OCI-M2 (cell line): ENCODE measurements around the gene OBP2A.

ENCODE experiments used
- DNase-seq: peaks from one replicate; lab custom pipeline; 2025; ENCODE audit not compliant: unreplicated experiment; lab: John Stamatoyannopoulos, UW

OBP2A gene

GRCh38 chr9:135575995-135576631 lies 30.2 kb downstream of the OBP2A start:
- no peak for DNase-seq

DNA sequence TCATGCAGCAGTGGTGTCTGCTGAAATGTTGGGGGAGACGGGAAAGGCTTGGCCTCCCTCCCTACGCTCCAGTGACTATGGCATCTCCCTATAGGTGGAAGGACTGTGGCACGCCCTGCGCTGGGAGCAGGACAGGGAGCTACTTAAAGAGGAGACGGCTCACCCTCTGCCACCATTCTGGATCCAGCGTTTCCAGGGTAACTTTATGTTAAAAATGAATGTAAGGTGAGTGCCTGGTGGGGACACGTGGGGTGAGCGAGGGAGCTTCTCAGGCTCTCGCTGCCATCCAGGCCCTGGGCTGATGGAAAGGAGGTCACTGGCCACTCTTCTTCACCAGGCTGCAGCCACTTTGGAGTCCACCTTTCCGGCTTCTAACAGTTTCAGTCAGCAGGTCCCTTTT lies 31.3 kb downstream of the OBP2A start:
- DNase-seq: no peak

DNA sequence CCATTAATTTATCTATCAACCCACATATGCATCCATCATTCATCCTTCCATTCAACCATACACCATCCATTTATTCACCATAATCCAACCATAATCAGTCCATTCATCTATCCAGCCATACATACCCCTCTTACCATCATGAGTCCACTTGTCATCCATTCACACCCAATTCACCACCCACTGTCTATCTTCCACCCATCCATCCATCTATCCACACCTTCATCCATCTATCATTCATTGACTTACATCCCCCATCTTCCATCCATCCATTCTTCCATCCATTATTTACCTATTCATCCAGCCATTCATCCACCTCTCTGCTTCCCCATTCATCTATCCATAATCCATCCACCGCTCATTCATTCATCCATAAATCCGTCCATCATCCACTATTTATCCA lies 33.4 kb downstream of the OBP2A start:
- no peak for DNase-seq

- DNase-seq: no peak
Observed at GRCh38 chr9:135579889-135580660, 34.1 kb downstream of the OBP2A start.

- DNase-seq: no peak
Observed at GRCh38 chr9:135580664-135581380, 34.9 kb downstream of the OBP2A start.

DNA sequence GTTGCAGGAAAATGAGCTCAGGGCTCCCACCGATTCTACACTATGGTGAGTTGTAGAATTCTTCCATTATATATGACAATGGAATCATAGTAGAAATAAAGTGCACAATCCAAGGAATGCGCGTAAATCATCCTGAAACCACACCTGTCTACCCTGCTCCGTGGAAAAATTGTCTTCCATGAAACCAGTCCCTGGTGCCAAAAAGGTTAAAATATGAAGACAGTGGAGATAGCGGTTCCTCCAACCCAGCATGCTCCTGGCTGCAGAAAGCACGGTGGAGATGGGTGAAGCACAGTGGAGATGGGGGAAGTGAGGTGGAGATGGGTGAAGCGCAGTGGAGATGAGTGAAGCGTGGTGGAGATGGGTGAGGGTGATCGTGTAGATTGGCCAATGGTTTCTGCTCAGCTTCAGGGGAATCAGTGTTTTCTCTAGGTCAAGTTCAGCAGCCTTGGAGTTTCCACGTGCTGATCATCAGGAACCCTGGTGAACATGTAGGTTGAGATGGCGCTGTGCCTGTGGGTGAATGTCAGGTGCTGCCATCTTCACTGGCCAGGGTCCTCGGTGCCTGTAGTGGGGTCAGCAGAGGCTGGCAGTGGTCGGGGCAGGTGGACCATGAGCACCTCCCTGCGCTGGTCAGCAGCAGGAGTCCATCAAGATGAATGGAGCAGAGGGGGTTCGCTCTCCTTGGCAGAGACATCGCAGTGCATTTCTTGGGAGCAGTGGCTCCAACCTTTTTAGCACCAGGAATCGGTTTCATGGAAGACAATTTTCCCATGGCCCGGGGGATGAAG lies 35.9 kb downstream of the OBP2A start:
- DNase-seq: no peak

- no peak for DNase-seq
Observed at GRCh38 chr9:135582541-135582940, 36.6 kb downstream of the OBP2A start.

DNA sequence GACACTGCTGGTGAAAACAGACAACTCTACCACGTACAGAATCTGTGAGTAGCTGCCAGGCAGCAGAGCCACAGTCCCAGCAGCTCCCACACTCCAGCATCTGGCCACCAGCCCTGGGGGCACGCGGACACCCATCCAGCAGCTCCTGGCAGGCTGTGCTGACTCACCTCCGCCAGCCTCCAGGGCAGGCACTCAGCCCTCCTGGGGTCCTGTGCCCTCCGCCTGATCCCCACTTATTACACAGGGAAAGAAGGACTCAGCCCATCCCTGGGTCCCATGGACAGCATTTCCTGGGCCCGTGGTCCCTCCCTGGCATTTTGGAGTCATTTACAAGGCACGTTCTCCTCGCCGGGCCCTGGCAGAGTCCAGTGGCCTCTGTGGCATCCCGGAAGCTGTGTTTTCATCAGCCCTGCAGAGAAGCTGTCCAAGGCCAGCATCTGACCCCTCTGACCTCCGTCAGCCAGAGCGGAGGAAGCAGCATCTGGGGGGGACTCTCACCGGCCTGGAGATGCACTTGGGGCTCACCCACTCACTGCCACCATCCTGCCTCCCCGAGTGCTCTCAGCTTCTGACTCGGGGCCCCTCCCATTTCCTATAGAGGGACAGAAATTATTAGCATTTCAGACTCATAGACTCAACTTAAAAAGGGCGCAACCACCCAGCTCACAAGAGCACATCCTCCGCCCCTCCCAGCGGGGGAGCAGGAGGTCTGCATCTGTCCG lies 37.2 kb downstream of the OBP2A start:
- no peak for DNase-seq

DNA sequence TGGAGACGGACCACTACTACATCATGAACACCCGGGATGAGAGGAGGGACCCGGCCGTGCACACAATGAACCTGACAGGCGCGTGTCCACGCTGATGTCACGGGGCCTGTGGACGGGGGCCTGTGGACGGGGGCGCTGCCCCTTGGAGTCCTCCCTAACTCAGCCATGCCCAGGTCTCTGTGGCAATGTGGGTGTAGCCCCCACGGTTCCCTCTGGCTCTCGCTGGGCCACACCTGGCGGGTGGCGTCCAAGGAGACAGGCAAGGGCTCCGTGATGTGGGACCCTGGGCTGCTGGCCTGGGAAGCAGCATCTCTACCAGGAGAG lies 37.7 kb downstream of the OBP2A start:
- DNase-seq: no peak

DNA sequence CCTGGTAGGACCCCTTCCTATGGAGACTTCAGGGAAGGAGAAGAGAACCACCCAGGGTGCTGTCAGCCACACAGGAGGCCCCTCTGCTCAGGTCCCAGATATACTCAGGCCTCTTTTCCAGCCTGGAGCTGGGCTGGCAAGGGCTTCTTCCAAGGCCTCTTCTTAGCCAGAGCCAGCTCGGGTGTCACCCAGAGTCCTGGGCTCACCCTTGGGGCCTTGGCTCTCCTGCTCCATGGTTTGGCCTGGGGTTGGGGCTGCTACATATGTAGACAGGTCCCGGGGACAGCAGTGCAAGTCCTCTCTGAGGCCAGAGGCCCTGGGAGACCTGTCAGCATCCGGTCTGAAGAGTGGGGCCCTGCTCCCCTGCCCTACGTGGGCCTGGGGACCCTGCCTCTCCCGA lies 38.4 kb downstream of the OBP2A start:
- no peak for DNase-seq

GRCh38 chr9:135584934-135585333 lies 39.0 kb downstream of the OBP2A start:
- no peak for DNase-seq

DNA sequence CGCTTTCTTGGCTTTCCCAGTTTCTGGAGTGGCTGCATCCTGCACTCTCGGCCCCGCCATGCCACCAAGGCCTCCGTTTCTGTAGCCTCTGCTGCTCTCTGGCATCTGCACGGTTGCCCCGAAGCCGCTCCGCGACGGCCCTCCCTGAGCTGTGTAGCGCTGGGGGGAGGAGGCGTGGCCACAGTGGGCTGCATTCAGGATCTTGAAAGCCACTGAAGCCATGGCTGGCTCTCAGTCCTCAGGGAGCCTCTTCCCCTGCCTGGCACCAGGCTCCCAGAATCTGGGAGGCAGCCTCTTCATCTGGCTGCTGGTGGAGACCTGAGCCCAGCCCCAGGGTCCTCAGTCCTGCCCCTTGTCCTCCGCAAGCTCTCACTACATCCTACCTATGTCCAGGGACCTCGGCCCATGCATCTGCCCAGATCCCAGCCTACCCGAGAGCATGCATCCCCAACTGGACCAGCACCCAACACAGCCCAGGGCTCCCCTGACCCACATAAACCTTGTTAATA lies 40.7 kb downstream of the OBP2A start:
- DNase-seq: no peak

GRCh38 chr9:135587658-135588057 lies 41.7 kb downstream of the OBP2A start:
- no peak for DNase-seq

GRCh38 chr9:135588371-135588770 lies 42.4 kb downstream of the OBP2A start:
- no peak for DNase-seq

DNA sequence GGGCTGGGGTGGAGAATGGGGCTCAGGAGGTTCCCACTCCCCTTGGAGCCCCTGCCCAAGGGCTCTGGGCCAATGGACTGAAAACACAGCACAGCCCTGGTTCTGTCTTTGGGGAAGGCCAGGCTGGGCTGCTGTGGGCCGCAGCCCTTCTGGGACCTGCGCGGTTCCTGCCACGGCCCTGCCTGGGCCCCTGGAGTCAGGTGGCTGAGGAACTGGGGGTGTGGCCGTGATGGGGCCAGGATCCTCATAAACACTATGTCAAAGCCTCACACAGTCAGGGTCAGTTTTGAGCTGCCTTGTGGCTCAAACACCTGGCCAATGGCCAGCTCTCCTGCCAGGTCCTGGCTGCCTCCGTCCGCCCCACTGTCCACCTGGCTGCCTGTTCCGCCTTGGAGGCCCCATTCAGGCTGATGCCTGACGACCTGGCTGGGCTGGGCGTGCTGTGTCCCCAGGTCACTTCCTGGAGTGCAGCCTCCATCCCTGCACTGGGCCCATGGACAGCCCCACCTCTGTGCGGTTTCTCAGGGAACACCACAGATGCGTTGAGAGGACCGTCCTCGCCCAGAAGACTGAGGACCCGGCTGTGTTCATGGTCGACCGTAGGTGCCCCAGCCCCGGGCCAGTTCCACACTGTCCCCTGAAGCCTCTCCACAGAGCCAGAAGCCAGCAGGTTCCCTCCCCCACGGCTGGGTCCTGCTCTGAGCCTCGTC lies 43.1 kb downstream of the OBP2A start:
- no peak for DNase-seq

- no peak for DNase-seq
Observed at GRCh38 chr9:135589596-135590485, 43.9 kb downstream of the OBP2A start.

DNA sequence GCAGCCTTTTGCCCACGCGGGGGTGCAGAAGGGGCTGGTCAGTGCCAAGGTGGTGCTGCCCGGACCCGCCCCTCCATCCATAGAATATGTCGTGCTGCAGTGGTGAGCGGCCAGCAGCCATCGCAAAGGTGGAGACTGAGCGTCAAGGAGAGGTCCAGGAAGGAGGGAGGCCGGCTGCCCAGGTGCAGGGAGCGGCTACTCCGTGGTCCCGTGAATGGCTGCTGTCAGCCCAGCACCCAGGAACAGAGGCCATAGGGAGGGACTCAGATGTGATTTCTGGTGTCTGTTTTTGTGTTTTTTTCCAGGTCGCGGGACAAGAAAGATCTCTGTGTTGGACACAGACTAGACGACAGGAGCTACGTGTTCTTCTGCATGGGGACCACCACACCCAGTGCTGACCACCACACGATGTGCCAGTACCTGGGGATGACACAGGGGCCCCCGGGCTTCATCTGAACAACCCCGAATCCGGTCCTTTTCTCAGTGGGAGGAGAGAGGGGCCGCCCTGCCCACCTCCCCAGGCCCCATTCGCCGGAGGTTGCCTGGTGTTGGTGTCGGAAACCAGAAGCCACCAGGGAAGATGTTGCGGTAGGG lies 44.7 kb downstream of the OBP2A start:
- no peak for DNase-seq

- DNase-seq: no peak
Observed at GRCh38 chr9:135591506-135592330, 45.8 kb downstream of the OBP2A start.
